ENCODE measurements around the gene MR1.
"Not testable (repeated sequence)": the region's sequence is repeated elsewhere in the genome, so short reads cannot be mapped to it uniquely, and the experiment has no call there.

The MR1 gene

DNA sequence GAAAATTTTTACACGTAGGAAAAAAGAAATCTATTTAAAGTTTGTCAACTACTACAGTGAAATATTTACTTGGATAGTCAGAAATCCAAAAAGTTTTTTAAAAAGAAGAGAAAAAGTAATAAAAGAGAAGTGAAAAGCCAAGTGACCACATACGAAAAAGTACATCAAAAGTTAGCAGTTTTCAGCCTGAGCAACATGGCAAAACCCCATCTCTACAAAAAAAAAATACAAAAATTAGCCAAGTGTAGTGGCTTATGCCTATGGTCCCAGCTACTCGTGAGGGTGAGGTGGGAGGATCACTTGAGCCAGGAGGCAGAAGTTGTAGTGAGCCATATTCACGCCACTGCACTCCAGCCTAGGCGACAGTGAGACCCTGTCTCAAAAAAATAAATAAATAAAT is 5.2 kb upstream of the MR1 start:
- TF ChIP-seq, protein P1, sequence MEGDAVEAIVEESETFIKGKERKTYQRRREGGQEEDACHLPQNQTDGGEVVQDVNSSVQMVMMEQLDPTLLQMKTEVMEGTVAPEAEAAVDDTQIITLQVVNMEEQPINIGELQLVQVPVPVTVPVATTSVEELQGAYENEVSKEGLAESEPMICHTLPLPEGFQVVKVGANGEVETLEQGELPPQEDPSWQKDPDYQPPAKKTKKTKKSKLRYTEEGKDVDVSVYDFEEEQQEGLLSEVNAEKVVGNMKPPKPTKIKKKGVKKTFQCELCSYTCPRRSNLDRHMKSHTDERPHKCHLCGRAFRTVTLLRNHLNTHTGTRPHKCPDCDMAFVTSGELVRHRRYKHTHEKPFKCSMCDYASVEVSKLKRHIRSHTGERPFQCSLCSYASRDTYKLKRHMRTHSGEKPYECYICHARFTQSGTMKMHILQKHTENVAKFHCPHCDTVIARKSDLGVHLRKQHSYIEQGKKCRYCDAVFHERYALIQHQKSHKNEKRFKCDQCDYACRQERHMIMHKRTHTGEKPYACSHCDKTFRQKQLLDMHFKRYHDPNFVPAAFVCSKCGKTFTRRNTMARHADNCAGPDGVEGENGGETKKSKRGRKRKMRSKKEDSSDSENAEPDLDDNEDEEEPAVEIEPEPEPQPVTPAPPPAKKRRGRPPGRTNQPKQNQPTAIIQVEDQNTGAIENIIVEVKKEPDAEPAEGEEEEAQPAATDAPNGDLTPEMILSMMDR (IDR thresholded peaks at IDR 0.05; ENCODE audit: low read length, missing control alignments) = no peak
- no peak overlapping the region for H3K4me3 ChIP-seq (replicated peaks; ENCODE audit: low read depth, low read length)

DNA sequence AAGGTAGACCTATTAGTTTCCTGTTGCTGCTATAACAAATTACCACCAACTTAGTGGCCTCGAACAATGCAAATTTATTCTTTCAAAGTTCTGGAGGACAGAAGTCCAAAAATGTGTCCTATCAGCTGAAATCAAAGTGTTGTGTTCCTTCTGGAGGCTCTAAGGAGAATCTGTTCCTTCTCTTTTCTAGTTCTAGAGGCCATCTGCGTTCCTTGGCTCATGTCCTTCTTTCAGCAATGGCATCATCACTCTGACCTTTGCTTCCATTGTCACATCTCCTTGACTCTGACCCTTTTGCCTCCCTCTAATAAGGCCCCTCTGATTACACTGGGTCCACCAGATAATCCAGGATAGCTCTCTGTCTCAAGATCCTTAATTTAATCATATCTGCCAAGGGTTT is 1.2 kb upstream of the MR1 start:
- DNase-seq (ENCODE audit: low read depth) = no peak
- H3K4me3 ChIP-seq (replicated peaks; ENCODE audit: low read depth, low read length) = no peak overlapping the region
- TF ChIP-seq, protein P1 (IDR thresholded peaks at IDR 0.05; ENCODE audit: low read length, missing control alignments) = no peak

More for the DNA sequence above, 5.2 kb upstream of the MR1 start:
- DNase-seq (ENCODE audit: low read depth) = no peak

DNA sequence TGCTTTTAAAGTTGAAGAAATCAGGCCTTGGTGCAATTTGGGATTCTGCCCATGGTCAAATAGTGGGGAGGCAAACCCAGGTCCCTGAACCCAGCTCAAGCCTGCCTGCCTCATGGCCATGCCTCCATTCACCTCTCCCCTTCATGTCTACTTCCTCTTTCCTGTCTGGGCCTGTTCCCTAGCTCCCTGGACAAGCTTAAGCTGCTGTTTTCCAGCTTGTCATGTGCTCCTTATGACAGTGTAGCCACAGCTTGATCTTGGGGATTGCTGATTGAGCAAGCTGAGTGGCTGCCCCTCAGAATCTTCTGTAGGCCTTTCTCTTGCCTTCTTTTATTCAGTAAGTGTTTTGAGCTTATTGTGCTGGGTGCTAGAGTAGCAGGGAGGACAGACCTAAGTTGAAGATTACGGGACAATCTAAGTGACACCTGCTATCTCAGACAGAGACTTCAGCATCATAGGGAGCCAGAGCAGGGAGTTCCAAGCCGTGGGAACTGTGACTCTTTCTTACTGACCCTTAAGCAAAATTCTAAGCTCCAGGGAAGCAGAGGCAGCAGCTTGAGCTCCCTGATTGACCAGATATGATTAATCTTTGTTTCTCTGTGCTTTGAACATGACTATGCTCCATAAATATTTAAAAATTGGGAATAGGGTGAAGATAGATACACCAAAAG is 520 bp upstream of the MR1 start:
- peak; percentile 50 for DNase-seq (ENCODE audit: low read depth)
- TF ChIP-seq, protein P1 (IDR thresholded peaks at IDR 0.05; ENCODE audit: low read length, missing control alignments) = no peak
- peak overlapping the region; percentile 46 for H3K4me3 ChIP-seq (replicated peaks; ENCODE audit: low read depth, low read length)

DNA sequence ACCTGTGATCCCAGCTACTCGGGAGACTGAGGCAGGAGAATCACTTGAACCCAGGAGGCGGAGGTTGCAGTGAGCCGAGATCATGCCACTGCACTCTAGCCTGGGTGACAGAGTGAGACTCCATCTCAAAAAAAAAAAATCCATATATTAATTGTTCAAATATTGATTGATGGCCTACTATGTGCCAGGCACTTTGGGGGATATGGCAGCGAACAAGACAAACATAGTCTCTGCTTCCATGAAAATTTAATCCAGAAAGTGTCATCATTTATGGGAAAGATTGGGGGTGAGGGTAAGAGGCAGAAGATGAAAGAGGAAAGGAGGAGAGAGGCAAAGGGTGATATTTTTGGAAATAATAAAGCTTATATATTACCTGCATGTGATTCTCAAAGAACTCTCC is 1.4 kb downstream of the MR1 start:
- DNase-seq (ENCODE audit: low read depth); H3K4me3 ChIP-seq (replicated peaks; ENCODE audit: low read depth, low read length): not testable (repeated sequence)

DNA sequence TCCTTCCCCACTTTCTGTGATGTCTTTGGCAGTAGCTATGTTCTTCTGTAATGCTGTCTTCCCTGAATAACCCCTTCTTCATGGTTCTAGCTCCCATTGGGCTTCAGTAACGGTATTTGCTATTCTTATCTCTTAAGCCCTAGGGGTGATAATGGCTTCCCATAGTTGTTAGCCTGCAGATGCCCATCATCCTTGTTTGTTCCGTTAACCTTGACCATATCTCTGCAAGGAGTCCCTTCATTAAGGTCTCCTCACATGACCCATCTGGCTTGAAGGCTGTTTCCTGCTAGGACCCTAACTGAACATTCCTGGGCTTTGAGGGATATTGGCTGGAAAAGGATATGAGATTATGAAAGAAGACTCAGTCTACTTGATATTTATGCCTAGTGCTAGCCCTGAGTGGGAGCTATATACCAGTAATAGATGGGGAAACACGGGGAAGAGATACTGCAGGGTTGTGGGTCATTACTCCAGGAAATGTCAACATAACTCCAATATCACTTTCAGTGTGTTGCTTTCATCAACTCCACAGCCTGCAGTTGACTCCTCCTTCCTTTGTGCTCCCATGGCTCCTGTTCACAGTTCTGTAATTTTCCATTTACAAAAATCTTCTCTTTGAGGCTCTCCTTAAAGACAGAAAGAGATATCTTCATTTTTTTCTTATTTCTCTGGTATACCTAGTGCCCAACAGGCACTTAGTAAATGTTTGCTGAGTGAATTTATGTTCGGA is 2.5 kb downstream of the MR1 start:
- TF ChIP-seq, protein P1 (IDR thresholded peaks at IDR 0.05; ENCODE audit: low read length, missing control alignments) = no peak
- DNase-seq (ENCODE audit: low read depth) = no peak
- no peak overlapping the region for H3K4me3 ChIP-seq (replicated peaks; ENCODE audit: low read depth, low read length)

DNA sequence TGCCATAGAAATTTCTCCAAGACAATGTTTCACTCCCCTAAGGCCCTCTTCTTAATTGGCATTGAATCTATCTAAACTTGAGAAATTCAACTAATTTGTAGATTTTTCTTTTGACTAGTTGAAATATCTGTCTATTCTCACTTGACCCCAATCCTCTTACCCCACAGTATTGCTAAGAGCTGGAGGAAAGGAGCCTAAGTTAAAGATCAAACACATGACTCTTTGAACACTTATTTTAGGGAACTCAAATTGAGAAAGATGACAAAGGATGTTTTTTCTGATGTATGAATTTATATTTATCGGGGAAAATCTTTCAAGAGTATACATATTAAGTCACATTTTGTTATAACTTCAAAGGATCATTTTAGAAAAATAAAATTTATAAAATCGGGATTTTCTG is 3.6 kb downstream of the MR1 start:
- TF ChIP-seq, protein P1 (IDR thresholded peaks at IDR 0.05; ENCODE audit: low read length, missing control alignments) = no peak
- H3K4me3 ChIP-seq (replicated peaks; ENCODE audit: low read depth, low read length) = no peak overlapping the region
- DNase-seq (ENCODE audit: low read depth) = no peak

DNA sequence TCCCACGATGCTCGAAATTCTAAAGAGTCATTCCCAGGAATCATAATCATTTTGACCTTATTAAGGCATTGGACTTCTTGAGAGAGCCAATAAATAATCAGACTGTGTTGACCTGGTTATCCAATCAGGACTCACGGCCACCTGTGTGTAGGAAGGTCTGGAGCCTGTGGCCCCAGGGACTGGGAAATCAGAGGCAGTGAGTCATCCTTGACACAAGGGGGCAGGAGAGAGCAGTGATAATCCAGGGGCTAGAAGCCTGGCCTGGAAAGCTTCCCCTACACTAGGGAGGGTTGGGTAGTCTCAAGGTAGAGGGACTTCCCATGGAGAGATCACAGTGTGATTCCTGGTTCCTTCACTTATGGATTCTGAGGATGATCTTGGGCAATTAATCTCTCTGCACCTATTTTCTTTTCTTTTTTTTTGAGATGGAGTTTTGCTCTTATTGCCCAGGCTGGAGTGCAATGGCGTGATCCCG is 4.7 kb downstream of the MR1 start:
- peak; percentile 72 for DNase-seq (ENCODE audit: low read depth)
- H3K4me3 ChIP-seq (replicated peaks; ENCODE audit: low read depth, low read length) = no peak overlapping the region
- TF ChIP-seq, protein P1 (IDR thresholded peaks at IDR 0.05; ENCODE audit: low read length, missing control alignments) = peak; percentile 73

Data from fibroblast of pulmonary artery (primary cell).